Body of pancreas (tissue), 4 donors: ENCODE results near the gene PBOV1.

Experiments
- POLR2A ChIP-seq, 3 donors: fragments of 450-650 bp; IDR thresholded peaks; one replicate each; pipeline ENCODE4 v1.6.1; 2016; ENCODE audit warnings: antibody characterized with exemption in 3 of 3, mild to moderate bottlenecking in 2 of 3
- TF ChIP-seq, protein P1 (sequence below), 7 experiments: fragments of 450-650 bp in 4 of 7; fragments of 200-600 bp in 3 of 7; sonication (generic) in 3 of 7; IDR thresholded peaks; one replicate each; pipeline ENCODE4 v1.5.1; 2016 to 2019; ENCODE audit warnings: antibody characterized with exemption in 7 of 7

- TF ChIP-seq, protein P1, sequence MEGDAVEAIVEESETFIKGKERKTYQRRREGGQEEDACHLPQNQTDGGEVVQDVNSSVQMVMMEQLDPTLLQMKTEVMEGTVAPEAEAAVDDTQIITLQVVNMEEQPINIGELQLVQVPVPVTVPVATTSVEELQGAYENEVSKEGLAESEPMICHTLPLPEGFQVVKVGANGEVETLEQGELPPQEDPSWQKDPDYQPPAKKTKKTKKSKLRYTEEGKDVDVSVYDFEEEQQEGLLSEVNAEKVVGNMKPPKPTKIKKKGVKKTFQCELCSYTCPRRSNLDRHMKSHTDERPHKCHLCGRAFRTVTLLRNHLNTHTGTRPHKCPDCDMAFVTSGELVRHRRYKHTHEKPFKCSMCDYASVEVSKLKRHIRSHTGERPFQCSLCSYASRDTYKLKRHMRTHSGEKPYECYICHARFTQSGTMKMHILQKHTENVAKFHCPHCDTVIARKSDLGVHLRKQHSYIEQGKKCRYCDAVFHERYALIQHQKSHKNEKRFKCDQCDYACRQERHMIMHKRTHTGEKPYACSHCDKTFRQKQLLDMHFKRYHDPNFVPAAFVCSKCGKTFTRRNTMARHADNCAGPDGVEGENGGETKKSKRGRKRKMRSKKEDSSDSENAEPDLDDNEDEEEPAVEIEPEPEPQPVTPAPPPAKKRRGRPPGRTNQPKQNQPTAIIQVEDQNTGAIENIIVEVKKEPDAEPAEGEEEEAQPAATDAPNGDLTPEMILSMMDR (IDR thresholded peaks at IDR 0.05) = no peak
- no peak for TF ChIP-seq POLR2A (IDR thresholded peaks at IDR 0.05)
These were observed 31.1 kb downstream of the PBOV1 start for GRCh38 chr6:138187156-138187555.
